Hepatocyte (in vitro differentiated cells): ENCODE data around the gene SFN. TPM values are rescaled to one million over a fixed set of nuclear protein-coding genes. Genes with fewer than 3 reads are reported as not detected.
A peak's percentile ranks its signal among the peaks of the same experiment; 100 is the strongest.

Experiments
- DNase-seq: peaks from one replicate; pipeline ENCODE4 v3.0.0-alpha.2; 2016; ENCODE audit warnings: low spot score
- H2AFZ ChIP-seq: fragments of 200-600 bp; sonication (generic); 2 replicates; pipeline ENCODE4 v1.6.0; 2016; ENCODE audit warnings: antibody characterized with exemption, mild to moderate bottlenecking
- H3K27ac ChIP-seq: fragments of 200-600 bp; sonication (generic); 2 replicates; pipeline ENCODE4 v1.5.1; 2016; ENCODE audit warnings: mild to moderate bottlenecking
- H3K27me3 ChIP-seq: fragments of 200-600 bp; sonication (generic); 2 replicates; pipeline ENCODE4 v1.6.1; 2016
- H3K36me3 ChIP-seq: fragments of 200-600 bp; sonication (generic); replicated peaks from 2 replicates; pipeline ENCODE4 v1.5.1; 2016; ENCODE audit warnings: low read depth; ENCODE audit not compliant: insufficient read depth
- H3K4me1 ChIP-seq: fragments of 200-600 bp; sonication (generic); 2 replicates; pipeline ENCODE4 v1.5.1; 2016; ENCODE audit warnings: mild to moderate bottlenecking, moderate library complexity; ENCODE audit not compliant: insufficient read depth
- H3K4me2 ChIP-seq: fragments of 200-600 bp; sonication (generic); 2 replicates; pipeline ENCODE4 v1.6.0; 2016
- H3K4me3 ChIP-seq: fragments of 200-600 bp; sonication (generic); 2 replicates; pipeline ENCODE4 v1.5.1; 2016; ENCODE audit warnings: mild to moderate bottlenecking
- H3K79me2 ChIP-seq: fragments of 200-600 bp; sonication (generic); 2 replicates; pipeline ENCODE4 v1.6.0; 2017; ENCODE audit warnings: mild to moderate bottlenecking
- H3K9me2 ChIP-seq: fragments of 200-600 bp; sonication (generic); replicated peaks from 2 replicates; pipeline ENCODE4 v1.6.0; 2017; ENCODE audit warnings: mild to moderate bottlenecking; ENCODE audit not compliant: insufficient read depth
- H3K9me3 ChIP-seq: fragments of 200-600 bp; sonication (generic); 2 replicates; pipeline ENCODE4 v1.5.1; 2016; ENCODE audit warnings: low read depth, mild to moderate bottlenecking
- H4K20me1 ChIP-seq: fragments of 200-600 bp; sonication (generic); 2 replicates; pipeline ENCODE4 v1.6.0; 2016; ENCODE audit warnings: mild to moderate bottlenecking; ENCODE audit not compliant: insufficient read depth, poor library complexity, severe bottlenecking
- CTCF ChIP-seq: fragments of 200-600 bp; sonication (generic); IDR thresholded peaks from 2 replicates; pipeline ENCODE4 v1.5.1; 2016; ENCODE audit warnings: antibody characterized with exemption, mild to moderate bottlenecking; ENCODE audit not compliant: poor library complexity
- EZH2 ChIP-seq: fragments of 200-600 bp; sonication (generic); IDR thresholded peaks from 2 replicates; pipeline ENCODE4 v1.6.1; 2016; ENCODE audit warnings: antibody characterized with exemption, mild to moderate bottlenecking, borderline replicate concordance
- EZH2phosphoT487 ChIP-seq: fragments of 200-600 bp; sonication (generic); IDR thresholded peaks from one replicate; pipeline ENCODE4 v1.6.1; 2018; ENCODE audit warnings: antibody characterized with exemption, mild to moderate bottlenecking, low read depth, moderate library complexity; ENCODE audit not compliant: unreplicated experiment, severe bottlenecking
- WGBS: methylation state at CpG from one replicate; pipeline ENCODE4 v1.1.6; 2016; ENCODE audit warnings: low lambda C conversion rate; ENCODE audit errors: missing lambda C conversion rate; 5-methylcytosine and 5-hydroxymethylcytosine counted together
- polyA plus RNA-seq: library from polyadenylated mRNA; unstranded; fragments of >200 nt; fragmentation: Nextera tagmentation; extraction: Ambion mirVana; gene quantifications from 2 replicates; pipeline ENCODE4 v1.2.1, GENCODE V29; 2016
- total RNA-seq: library from RNA; depleted of rRNA; stranded (reverse); fragments of >200 nt; gene quantifications from 2 replicates; pipeline ENCODE4 v1.2.3, GENCODE V29; 2014

Gene SFN
- total and polyA plus RNA-seq, 2 experiments from 2014 or later: 3.4 to 8.5 TPM

- WGBS: 95% methylated on average over 12 of the region's 12 CpGs
- H3K9me2 ChIP-seq: no peaks in the 10 kb centered on the region
- no peaks in the 10 kb centered on the region for H4K20me1 ChIP-seq
- H3K4me1 ChIP-seq: no peaks in the 10 kb centered on the region
- no peak for DNase-seq
- no peak overlapping the region for H3K4me3 ChIP-seq
- H3K36me3 ChIP-seq: no peaks in the 10 kb centered on the region
- no peaks in the 10 kb centered on the region for H3K27me3 ChIP-seq
- H3K9me3 ChIP-seq: no peaks in the 10 kb centered on the region
- H2AFZ ChIP-seq: no peak overlapping the region
- no peak overlapping the region for H3K4me2 ChIP-seq
- H3K27ac ChIP-seq: no peak overlapping the region
- H3K79me2 ChIP-seq: no peaks in the 10 kb centered on the region
- TF ChIP-seq CTCF (peak; percentile 6), EZH2phosphoT487 (no peak), EZH2 (no peak)
Measured at GRCh38 chr1:26851106-26851684, 11.8 kb upstream of the SFN start.

- H3K4me1 ChIP-seq: no peaks in the 10 kb centered on the region
- no peak for TF ChIP-seq EZH2
- H2AFZ ChIP-seq: no peak overlapping the region
- H3K27ac ChIP-seq: no peak overlapping the region
- no peak overlapping the region for H3K4me2 ChIP-seq
- H3K4me3 ChIP-seq: no peak overlapping the region
- no peaks in the 10 kb centered on the region for H3K27me3 ChIP-seq
- no peaks in the 10 kb centered on the region for H3K9me2 ChIP-seq
- no peaks in the 10 kb centered on the region for H3K36me3 ChIP-seq
- H3K9me3 ChIP-seq: no peaks in the 10 kb centered on the region
- WGBS: 72% methylated on average over 9 of the region's 9 CpGs
- no peaks in the 10 kb centered on the region for H4K20me1 ChIP-seq
- no peak for DNase-seq
- no peaks in the 10 kb centered on the region for H3K79me2 ChIP-seq
Measured at GRCh38 chr1:26852701-26853100, 10.2 kb upstream of the SFN start.

- H3K27ac ChIP-seq: no peak overlapping the region
- no peak overlapping the region for H3K4me3 ChIP-seq
Measured at GRCh38 chr1:26853156-26853555, 9.8 kb upstream of the SFN start.

GRCh38 chr1:26853600-26853999 is 9.3 kb upstream of the SFN start:
- Histone ChIP-seq H4K20me1 (no peaks in the 10 kb centered on the region), H3K36me3 (no peaks in the 10 kb centered on the region), H3K4me1 (no peaks in the 10 kb centered on the region), H3K4me2 (no peak overlapping the region), H3K27me3 (no peaks in the 10 kb centered on the region), H3K4me3 (no peak overlapping the region), H3K9me2 (no peaks in the 10 kb centered on the region), H3K27ac (no peak overlapping the region), H2AFZ (no peak overlapping the region), H3K9me3 (no peaks in the 10 kb centered on the region), H3K79me2 (no peaks in the 10 kb centered on the region)
- TF ChIP-seq EZH2phosphoT487 (no peak), EZH2 (no peak), CTCF (no peak)
- 98% methylated on average over 10 of the region's 10 CpGs for WGBS
- DNase-seq: no peak

More at GRCh38 chr1:26853156-26853555, 9.8 kb upstream of the SFN start:
- Histone ChIP-seq H3K4me2 (no peak overlapping the region), H3K79me2 (no peaks in the 10 kb centered on the region), H4K20me1 (no peaks in the 10 kb centered on the region), H3K9me3 (no peaks in the 10 kb centered on the region), H2AFZ (no peak overlapping the region), H3K36me3 (no peaks in the 10 kb centered on the region), H3K4me1 (no peaks in the 10 kb centered on the region), H3K27me3 (no peaks in the 10 kb centered on the region), H3K9me2 (no peaks in the 10 kb centered on the region)
- TF ChIP-seq CTCF (peak; percentile 70), EZH2 (no peak)
- peak; percentile 89 for DNase-seq
- 43% methylated on average over 3 of the region's 3 CpGs for WGBS
